H54 (cell line): ENCODE measurements around the gene UBN1.
A peak's percentile ranks its signal among the peaks of the same experiment; 100 is the strongest.

Experiments
- DNase-seq: peaks from one replicate; pipeline ENCODE4 v3.0.0; 2011; ENCODE audit warnings: low spot score, mixed read lengths; ENCODE audit not compliant: insufficient read length
- FAIRE-seq: peaks from 3 replicates; lab custom pipeline; 2011; peaks lifted over from hg19 to GRCh38; lab: Jason Lieb, UNC
- POLR2A ChIP-seq: IDR thresholded peaks from 2 replicates; pipeline ENCODE4 v1.6.1; 2011; ENCODE audit warnings: low read depth, mild to moderate bottlenecking, low read length

Gene UBN1

DNA sequence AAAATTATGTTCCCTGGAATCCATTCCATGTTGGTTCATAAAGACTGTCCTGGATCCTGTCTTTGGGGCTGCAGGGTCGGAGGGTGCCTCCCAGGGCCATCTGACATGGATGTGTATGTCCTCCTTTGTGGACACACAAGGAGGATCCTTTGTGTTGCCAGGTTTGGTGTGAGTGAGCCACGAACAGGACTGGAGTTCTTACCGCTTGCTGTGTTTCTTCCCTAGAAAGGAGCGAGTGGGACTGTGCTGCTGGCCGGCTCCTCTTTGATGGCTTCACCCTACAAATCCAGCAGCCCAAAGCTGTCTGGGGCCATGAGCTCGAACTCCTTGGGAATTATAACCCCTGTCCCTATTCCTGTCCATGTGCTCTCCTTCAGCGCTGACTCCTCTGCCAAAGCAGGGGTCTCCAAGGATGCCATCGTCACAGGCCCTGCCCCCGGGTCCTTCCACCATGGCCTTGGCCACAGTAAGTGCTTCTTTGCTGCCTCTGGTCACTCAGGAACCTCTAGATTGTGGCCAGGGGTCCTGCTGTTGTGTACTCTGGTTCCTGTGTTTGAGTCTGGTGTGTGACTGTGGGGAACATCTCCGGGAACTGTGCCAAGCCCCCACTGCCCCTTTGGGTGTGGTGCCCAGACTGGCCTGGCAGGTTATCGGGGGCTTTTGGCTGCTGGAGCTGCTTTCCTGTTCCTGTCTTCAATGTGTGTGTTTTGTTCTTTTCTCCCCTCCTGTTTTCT lies 29.5 kb downstream of the UBN1 start:
- FAIRE-seq (no peak), DNase-seq (no peak)
- TF ChIP-seq POLR2A, result no peak

DNA sequence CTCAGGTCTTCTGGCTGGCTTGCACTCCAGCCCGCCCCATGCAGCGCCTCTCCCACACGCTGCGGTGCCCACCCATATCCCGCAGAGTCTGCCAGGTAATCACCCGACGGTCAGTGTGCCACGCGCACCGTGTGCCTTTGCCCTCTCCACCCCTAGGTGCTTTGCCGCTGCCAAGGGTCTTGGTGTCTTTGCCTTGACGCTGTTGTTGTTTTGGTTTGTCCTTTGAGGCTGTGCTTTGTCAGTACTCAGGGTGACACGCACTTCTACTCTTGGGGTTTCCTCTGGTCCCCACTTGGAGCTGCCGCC lies 30.1 kb downstream of the UBN1 start:
- FAIRE-seq (no peak), DNase-seq (no peak)
- TF ChIP-seq POLR2A, result no peak

DNA sequence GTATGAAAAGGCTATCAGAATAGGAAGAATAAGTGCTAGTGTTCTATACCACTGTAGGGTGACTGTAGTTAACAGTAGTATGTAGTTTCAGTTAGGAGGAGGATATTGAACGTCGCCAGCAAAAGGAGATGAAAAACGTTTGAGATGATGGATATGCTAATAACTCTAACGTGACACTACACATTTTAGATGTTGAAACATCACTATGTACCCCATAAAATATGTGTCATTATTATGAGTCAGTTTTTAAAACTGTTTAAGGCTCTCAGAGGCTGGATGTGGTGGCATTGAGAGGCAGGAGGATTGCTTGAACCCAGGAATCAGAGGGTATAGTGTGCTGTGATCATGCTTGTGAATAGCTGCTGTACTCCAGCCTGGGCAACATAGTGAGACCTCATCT lies 31.8 kb downstream of the UBN1 start:
- FAIRE-seq, result no peak
- no peak for DNase-seq
- no peak for TF ChIP-seq POLR2A

DNA sequence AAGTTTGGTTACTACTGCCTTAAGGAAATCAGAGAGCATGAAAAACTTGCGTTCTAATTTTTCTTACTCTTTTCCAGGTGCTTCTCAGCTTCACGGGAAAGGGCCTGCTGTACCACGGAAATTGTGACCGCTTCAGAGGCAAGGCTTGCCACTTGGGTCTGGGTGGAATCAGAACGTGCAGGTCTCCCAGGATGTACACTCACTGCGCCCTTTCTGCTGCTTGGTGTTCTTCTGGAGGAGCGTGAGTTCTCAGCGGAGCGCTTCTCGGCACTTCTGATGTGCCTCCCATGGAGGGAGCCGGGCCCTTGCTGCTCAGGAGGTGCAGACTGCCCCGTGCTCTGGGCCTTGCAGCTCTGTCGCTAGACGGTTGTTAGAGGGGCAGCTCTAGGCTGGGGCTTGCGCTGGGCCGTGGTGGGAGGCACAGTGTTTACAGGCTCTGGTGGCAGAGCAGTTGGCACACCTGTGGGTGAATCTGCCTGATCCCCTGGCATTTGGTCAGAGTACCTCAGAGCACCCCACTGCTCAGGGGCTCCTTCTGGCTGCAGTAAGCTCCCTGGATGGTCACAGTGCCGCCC lies 32.8 kb downstream of the UBN1 start:
- FAIRE-seq, result no peak
- DNase-seq, result no peak
- no peak for TF ChIP-seq POLR2A

DNA sequence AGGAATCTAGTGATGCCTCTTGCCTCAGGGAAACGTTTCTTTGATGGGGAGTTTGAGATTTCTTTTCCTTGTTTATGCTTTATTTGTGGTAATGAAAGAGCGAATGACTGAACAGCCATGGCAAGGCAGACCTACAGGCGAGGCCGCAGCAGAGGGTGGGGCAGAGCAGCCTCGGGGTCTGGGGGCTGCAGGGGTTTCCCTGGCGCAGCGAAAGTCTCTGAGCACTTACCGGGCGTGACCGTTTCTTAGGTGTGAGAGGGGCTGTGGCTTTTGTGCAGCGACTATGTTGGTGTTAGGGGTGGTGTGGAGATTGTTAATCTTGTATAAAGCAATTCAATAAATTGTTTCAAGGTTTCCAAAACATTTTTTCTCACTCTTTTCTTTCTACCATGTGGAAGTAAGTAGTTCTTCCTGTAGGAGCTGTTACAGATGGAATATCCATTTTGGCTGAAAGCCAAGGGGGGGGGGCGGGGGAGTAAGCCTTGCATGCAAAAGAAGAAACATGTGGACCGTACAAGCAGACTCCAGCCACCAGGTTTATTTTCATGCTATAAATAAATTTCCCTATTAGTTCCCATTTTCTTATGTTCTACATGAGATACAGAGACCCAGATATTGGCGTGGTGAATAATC lies 34.8 kb downstream of the UBN1 start:
- TF ChIP-seq POLR2A, result no peak
- DNase-seq (no peak), FAIRE-seq (no peak)

DNA sequence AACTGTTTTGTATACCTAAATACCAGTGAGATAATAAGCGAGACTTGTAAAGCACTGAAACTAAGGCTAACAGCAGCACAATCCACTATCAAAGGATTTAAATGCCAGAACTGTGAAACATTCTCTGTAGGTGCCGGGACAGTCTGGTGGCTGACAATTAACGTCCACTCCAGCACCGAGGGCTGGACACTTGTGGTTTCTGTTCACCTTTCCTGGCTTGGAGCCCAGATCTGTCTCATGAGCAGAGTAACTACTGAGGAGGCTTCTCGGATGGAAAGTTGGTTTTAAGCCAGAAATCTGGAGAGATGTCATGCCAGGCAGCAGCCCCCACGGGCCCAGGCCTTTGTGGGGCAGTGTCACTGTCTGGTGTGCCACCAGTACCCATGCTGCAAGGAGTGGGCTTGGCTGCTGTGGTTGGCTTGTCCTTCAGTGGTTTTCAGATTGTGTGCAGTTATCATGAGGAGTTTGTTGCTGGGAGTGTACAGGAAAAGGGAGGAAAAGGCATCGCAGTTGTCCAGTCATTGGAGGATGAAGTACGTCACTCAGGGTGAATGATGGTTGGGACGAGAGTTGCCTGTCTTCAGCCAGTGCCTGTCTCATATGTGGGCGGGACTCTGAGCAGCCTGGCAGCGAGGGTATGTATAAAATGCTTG lies 35.5 kb downstream of the UBN1 start:
- FAIRE-seq (peak; percentile 20), DNase-seq (peak; percentile 70)
- no peak for TF ChIP-seq POLR2A

DNA sequence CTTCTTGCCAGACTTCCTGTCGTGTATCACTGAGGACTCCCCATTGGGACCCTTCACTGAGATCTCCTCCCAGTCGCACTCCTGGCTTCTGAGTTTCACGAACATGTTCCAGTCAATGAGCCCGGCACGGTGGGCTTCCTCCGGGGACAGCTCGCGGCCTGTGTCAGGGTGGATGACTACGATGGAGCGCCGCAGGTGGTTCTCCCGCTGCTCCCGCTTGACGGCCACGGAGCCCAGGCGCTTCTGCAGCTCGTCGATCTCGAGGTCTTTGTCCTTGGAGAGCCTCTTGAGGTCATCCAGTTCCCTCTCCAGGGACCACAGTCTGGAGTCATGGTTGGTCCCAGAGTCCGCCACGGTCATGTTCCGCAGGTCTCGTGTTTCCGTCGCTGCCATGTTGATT lies 36.2 kb downstream of the UBN1 start:
- TF ChIP-seq POLR2A, result no peak
- FAIRE-seq, result no peak
- no peak for DNase-seq

DNA sequence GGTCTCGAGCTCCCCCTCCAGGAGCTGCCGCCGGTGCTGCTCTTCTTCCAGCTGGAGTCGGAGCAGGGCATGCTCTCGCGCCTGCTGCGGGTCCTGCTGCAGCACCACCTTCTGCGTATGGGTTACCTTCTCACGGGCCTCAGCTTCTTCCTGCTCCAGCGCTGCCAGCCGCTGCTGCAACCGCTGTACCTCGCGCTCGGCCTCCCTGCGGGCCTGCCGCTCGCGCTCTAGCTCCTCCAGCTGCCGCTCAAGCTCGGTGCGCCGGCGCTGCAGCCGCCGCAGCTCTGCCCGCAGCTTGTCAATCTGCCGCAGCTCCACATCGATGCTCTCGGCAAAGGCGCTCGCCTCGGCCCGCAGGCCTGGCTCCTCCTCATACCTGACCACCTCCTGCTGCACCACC lies 36.9 kb downstream of the UBN1 start:
- DNase-seq (no peak), FAIRE-seq (no peak)
- no peak for TF ChIP-seq POLR2A

DNA sequence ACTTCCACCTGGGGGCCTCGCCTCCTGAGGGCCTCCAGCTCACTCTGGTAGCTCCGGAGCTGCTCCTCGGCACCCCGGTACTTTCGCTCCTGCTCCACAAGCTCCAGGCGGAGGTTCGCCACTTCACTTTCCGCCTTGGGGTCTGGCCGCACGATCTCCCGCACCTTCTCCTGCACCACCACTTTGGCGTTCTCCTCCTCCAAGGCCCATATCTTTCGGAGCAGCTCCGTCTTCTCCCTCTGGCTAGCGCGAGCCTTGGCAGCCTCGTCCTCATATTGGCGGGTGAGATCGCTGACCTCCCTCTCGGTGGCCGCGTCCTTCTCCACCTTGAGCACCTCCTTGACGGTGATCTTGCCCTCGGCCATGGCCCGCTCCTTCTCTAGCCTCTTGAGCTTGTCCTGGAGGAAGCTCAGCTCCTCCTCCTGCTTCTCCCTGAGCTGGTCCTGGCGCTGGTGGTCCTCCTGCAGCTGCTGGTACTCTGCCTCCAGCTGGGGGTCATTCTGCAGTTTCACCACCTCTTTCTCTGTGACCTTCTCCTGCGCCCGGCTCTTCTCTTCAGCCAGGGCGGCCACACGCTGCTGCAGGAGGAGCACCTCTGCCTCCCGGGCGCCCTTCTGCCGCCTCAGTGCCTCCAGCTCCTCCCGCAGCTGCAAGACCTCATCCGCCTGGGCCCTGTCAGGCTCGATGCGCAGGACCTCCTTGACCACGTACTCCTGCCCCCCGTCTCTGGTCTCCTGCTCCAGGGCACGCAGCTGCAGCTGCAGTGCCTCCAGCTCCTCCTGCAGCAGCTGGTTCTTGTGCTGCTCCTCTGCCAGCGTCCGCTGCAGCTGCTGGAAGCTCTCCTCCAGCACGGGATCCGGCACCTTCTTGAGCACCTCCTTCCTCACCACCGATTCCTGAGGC lies 37.9 kb downstream of the UBN1 start:
- no peak for TF ChIP-seq POLR2A
- no peak for DNase-seq
- no peak for FAIRE-seq

DNA sequence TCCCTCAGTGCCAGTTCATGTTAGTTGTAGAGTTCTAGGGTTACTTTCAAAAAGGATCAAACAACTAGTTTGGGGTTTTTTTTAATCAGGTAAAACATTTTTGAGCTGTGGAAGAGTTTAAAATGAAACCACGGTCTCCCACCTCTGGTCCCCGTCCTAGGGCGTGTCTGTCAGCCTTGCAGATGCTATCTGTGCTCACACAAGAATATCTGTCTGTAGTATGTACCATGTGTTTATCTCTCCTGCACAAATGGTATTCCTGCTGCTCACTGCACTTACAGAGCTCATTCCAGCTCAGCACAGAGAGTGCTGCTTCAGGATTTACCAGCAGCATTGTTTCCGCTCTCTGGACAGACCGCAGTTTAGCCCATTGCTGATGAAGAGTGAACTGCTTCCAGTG lies 38.9 kb downstream of the UBN1 start:
- TF ChIP-seq POLR2A, result no peak
- FAIRE-seq (no peak), DNase-seq (no peak)

DNA sequence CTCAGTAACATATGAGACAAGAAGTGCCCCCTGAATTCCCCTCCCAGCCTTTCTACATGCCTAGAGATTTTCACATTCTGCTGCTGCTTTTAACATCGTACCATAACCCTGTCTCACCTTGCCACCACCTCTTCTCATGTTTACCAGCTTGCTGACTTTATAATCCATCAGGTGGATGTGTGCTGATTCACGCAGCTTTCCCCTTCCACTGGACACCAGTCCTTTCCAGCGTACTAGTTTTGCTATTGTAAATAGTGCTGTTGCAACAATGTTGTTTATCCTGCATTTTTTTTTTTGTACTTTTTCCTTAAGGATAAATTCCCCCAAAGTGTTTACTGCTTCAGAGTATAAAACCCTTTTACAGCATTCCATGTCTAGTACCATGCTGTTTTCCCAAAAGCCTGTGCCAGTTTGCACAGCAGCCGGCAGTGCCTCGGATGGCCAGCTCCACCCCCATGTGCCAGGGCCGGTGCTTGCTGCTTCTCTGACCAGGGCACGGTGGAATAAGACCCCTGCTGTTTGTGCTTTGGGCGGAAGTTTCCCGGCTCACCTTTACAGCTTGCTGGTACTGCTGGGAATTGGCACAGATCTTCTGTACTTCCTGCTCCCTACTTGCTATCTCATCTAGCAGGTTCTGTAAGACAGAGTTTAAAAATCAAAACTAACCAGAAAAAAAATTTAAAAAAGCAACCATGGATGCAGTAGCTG lies 41.3 kb downstream of the UBN1 start:
- no peak for TF ChIP-seq POLR2A
- no peak for FAIRE-seq
- DNase-seq, result no peak

DNA sequence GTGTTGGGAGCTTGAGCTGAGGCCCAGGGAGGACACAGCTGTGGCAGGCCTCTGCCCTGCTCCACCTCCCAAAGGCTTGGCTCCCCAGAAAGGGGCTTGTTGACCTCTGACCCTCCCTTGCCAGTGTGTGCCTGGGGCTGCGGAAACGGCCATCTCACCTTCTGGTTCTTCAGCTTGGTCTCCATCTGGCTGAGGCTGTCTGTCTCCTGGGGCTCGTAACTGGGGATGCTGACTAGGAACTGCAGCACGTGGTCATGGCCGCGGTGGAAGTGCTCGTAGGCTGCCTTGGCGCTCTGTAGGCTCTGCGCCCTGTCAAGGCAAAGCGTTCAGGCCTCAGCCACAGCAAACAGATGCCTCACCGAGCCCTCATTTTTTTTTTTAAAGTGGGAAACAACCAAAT lies 42.7 kb downstream of the UBN1 start:
- DNase-seq (no peak), FAIRE-seq (no peak)
- TF ChIP-seq POLR2A, result no peak

DNA sequence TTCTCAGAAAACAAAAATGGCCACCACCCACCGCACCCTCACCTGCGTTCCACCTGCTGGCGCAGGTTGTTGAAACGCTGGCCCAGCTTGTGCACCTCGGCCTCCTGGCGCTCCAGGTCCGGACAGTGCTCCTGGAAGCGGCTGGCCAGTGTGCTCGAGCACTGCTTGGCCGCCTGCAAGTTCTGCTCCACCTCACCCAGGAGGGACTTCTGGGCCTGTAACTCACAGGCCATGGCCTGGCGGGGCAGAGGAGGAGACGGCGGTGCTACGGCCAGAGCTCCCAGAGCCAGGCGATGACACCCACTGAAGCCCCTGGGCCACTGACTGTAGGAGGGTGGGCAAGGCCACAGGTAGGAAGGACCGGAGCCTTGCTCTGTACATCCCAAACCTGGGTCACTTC lies 43.4 kb downstream of the UBN1 start:
- FAIRE-seq, result no peak
- no peak for DNase-seq
- TF ChIP-seq POLR2A, result no peak
